Astrocyte (in vitro differentiated cells and primary cell): ENCODE results near the gene DOC2A.

Source experiments
- CTCF ChIP-seq: IDR thresholded peaks from 2 replicates; pipeline ENCODE4 v1.5.1; 2011; ENCODE audit warnings: low read depth, mild to moderate bottlenecking, inconsistent platforms, low read length, moderate library complexity; ENCODE audit not compliant: insufficient read depth
- EZH2 ChIP-seq: IDR thresholded peaks from 2 replicates; pipeline ENCODE4 v1.6.1; 2012; ENCODE audit warnings: mild to moderate bottlenecking, low read length, inconsistent platforms; ENCODE audit not compliant: insufficient read depth

DNA sequence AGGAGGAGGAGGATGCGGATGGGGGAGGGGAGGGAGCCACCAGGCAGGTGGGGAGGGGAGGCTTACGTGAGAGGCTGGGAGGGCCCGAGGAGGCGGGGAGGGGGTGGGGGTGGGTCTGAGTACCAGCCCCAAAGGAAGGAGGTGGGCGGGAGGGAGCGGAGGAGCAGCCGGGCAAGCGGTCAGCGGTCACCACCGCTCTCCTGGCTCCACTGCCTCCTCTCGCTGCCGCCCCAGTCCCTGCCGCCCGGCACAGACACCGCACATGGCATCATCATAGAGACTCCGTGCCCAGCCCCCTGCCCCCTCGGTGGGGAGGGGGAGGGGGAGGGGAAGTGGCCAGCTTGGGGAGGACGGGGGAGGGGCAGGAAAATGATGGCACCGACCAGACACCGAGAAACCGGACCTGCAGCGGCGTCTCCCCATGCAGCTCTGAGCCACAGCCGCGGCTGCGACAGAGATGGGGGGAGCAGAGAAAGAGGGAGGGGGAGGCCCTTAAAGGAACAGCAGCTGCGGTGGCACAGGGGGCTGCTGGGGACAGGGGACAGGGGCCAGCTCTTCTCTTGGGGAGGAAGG lies 20.1 kb upstream of the DOC2A start, which contains the start of gene TLCD3B:
- TF ChIP-seq CTCF: no peak
- no peak for TF ChIP-seq EZH2
